ENCODE data around the gene TMEM240.
A peak's percentile ranks its signal among the peaks of the same experiment; 100 is the strongest.
"Not testable (repeated sequence)": the region's sequence is repeated elsewhere in the genome, so short reads cannot be mapped to it uniquely, and the experiment has no call there.

The TMEM240 gene

GRCh38 chr1:1540090-1540817 is at the start of gene TMEM240:
TMEM240 (minus strand) TSS chr1:1540624; CDS start chr1:1540346, 278 bp downstream.
- peak in 2 of 4 experiments; percentile 15 to 56 for DNase-seq

- DNase-seq, result no peak
Observed at GRCh38 chr1:1583347-1584010, 43.1 kb upstream of the TMEM240 start.

GRCh38 chr1:1582585-1583346 is 42.3 kb upstream of the TMEM240 start:
- DNase-seq, result no peak

- no peak for DNase-seq
Observed at GRCh38 chr1:1578371-1578940, 38.0 kb upstream of the TMEM240 start.

GRCh38 chr1:1577367-1578011 is 37.1 kb upstream of the TMEM240 start:
- no peak for DNase-seq

- peak; percentile 79 to 92 (median 90) for DNase-seq
Observed at GRCh38 chr1:1574721-1575537, 34.5 kb upstream of the TMEM240 start, which contains the start of gene SSU72. SSU72 (minus strand) TSS chr1:1574863; CDS start chr1:1574557, 306 bp downstream.

GRCh38 chr1:1573843-1574720 is 33.7 kb upstream of the TMEM240 start:
- peak; percentile 49 to 78 (median 58) for DNase-seq

- no peak for DNase-seq
Observed at GRCh38 chr1:1569341-1569740, 28.9 kb upstream of the TMEM240 start.

- no peak for DNase-seq
Observed at GRCh38 chr1:1567891-1568291, 27.5 kb upstream of the TMEM240 start.

- no peak for DNase-seq
Observed at GRCh38 chr1:1567152-1567875, 26.9 kb upstream of the TMEM240 start.

GRCh38 chr1:1565340-1565739 is 24.9 kb upstream of the TMEM240 start:
- no peak for DNase-seq

GRCh38 chr1:1564268-1564667 is 23.8 kb upstream of the TMEM240 start:
- DNase-seq, result no peak

GRCh38 chr1:1563688-1564087 is 23.3 kb upstream of the TMEM240 start:
- DNase-seq, result no peak

GRCh38 chr1:1562556-1563195 is 22.3 kb upstream of the TMEM240 start:
- no peak for DNase-seq

GRCh38 chr1:1561801-1562470 is 21.5 kb upstream of the TMEM240 start:
- no peak for DNase-seq

- DNase-seq, result no peak
Observed at GRCh38 chr1:1560178-1560577, 19.8 kb upstream of the TMEM240 start.

GRCh38 chr1:1559066-1559465 is 18.6 kb upstream of the TMEM240 start:
- no peak for DNase-seq

- DNase-seq, result no peak
Observed at GRCh38 chr1:1558591-1558990, 18.2 kb upstream of the TMEM240 start.

- not testable (repeated sequence) for DNase-seq
Observed at GRCh38 chr1:1557688-1558087, 17.3 kb upstream of the TMEM240 start.
